ENCODE results near the gene WDR36.

GRCh38 chr5:111107371-111107770 lies 15.2 kb downstream of the WDR36 start:
- TF ChIP-seq SP1 (IDR thresholded peaks at IDR 0.05; ENCODE audit: low read depth, low read length): no peak
- TF ChIP-seq ASH2L (IDR thresholded peaks at IDR 0.05; ENCODE audit: low read length): no peak
- no peak for TF ChIP-seq RAD21 (IDR thresholded peaks at IDR 0.05 in 1 of 2, conservative IDR thresholded peaks at IDR 0.05 in 1 of 2; ENCODE audit: low read depth in 2 of 2, low read length in 2 of 2)
- no peak for TF ChIP-seq CTCF (IDR thresholded peaks at IDR 0.05; ENCODE audit: control extremely low read depth in 1 of 3, insufficient read depth in 1 of 3, low read depth in 1 of 3, low read length in 3 of 3)
